Activated T-cell treated with anti-CD3 and anti-CD28 coated beads for 1 hour (primary cell): ENCODE measurements around the gene GAST.

ENCODE experiments used
- DNase-seq: peaks from one replicate; pipeline ENCODE4 v3.0.0-alpha.2; 2020; ENCODE audit warnings: low read depth

Gene GAST

GRCh38 chr17:41710472-41711090, 1.6 kb upstream of the GAST start:
- DNase-seq: no peak

DNA sequence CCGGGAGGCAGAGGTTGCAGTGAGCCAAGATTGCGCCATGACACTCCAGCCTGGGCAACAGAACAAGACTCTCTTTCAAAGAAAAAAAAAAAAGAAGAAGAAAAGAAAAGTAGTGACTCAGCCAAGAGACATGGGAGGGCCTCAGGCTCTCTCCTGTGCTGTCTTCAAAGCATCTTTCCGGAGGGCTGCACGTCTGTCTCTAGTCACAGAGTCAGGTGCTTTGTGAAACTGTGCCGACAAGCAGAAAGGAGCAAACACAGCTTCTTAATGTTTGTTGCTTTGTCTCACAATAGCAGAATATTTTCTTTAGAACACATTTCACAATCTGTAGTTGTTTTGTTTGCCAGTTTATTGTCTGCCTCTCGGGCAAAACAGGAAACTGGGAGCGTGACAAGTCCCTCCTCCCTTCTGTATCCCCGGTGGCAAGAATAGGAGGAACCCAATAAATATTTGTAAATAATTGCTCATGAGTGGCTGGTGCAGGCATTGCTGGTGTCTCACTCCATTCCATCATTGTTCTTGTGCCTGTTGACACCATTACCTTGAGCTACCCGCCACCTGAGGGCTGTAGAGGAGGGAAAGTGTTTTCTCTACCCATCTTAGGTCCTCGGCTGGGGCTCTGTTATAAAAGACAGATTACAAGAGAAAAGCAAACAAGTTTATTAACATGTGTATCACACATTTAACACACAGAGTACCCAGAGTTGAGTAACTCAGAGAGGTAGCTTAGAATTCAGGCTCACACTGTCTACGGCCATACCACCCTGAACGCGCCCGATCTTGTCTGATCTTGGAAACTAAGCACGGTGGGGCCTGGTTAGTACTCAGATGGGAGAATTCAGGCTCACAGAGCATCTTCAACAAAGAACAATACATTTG, 5.5 kb downstream of the GAST start:
- no peak for DNase-seq

GRCh38 chr17:41718287-41718645, 6.1 kb downstream of the GAST start:
- no peak for DNase-seq

DNA sequence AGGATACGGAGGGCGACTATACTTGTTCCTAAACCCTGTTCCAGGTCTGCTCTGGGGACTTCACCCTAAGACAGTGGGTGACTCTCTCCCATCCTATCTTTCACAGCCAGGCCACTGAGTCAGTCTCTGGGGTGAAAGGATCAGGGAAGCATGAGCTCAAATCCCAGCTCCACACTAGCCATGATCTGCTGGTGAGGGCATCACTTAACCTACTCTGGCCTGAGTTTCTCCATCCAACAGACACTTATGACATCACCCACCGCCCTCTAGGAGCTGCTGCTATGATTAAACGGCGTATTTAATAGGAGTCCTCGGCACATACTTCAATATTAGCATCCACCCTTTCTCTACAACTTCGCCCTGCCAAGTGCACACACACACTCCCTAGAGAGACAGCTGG, 10.1 kb downstream of the GAST start:
- DNase-seq: no peak

DNA sequence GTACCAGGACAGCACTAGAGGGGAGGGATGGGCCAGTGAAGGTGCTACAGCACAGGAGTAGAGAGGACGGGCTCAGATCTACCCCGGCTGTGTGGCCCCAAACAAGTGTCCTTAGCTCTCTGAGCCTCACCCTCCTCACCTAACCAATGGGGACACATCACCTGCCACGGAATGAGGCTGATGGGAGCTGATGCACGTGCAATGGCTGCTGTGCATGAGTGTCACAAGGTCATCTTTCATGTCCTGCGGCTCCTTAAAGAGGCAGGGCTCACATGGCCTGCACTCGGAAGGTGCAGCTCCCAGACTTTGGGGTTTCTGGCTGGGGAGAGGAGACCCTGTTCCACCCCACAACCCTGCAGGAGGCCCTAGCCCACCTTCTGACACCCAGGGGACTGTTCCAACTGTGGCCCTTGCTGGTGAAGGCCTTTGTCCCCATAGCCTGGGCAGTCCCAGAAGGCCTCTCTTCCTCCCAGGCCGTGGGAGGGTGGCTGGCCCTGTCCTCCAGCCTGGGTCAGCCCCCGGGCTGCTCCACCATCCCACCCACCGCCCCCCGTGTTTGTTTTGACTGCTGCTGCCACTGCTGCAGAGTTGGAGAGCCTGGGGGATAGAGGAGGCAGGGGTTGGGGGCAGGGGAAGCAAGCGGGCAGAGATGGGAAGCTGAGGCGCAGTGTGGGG, 11.8 kb downstream of the GAST start:
- DNase-seq: no peak

- DNase-seq: no peak
These were observed 12.4 kb downstream of the GAST start for GRCh38 chr17:41724476-41725050.

GRCh38 chr17:41725134-41725533, 13.0 kb downstream of the GAST start:
- DNase-seq: no peak

- DNase-seq: no peak
These were observed 15.9 kb downstream of the GAST start for GRCh38 chr17:41728056-41728455.

DNA sequence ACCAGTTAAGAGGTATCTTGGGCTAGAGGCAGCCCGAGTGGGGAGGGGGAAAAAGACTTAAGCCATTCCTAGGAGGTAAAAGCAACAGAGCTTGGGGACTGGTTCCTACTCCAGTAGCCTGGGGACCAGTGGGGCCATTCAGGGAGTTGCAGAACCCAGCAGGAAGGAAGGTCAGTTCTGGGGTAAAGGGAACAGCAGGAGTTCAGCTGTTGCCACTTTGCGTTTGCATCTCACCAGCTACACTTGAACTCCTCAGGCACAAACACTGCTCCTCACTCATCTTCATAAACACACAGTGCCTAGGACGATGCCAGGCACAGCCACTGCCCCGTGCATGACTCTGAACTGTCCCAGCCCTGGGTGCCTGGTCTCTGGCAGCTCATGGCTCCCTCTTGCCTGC, 18.3 kb downstream of the GAST start:
- no peak for DNase-seq

GRCh38 chr17:41731836-41732235, 19.7 kb downstream of the GAST start:
- no peak for DNase-seq

- DNase-seq: no peak
These were observed 21.4 kb downstream of the GAST start for GRCh38 chr17:41733348-41734138.

GRCh38 chr17:41734139-41734948, 22.2 kb downstream of the GAST start, which contains the start of gene HAP1:
TSS of gene HAP1 (minus strand) at chr17:41734643. CDS start at chr17:41734634, 9 bp downstream.
- DNase-seq: no peak

- no peak for DNase-seq
These were observed 22.8 kb downstream of the GAST start for GRCh38 chr17:41734949-41735313.

DNA sequence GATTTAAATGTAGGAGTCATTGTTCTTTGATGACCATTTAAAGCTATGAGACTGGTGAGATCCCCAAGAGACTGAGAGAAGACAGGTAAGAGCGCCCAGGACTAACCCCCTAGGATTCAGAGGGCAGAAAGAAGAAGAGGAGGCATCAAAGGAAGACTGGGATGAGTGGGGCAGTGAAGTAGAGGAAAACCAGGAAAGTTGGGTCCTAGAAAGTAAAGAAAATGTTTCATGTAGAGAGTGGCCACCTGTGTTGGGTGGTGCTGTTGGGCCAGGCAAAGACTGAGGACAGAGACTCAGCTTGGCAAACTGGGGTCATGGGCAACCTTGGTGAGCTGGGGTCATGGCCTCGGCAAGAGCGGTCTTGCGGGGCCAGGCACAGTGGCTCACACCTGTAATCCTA, 23.6 kb downstream of the GAST start:
- no peak for DNase-seq

DNA sequence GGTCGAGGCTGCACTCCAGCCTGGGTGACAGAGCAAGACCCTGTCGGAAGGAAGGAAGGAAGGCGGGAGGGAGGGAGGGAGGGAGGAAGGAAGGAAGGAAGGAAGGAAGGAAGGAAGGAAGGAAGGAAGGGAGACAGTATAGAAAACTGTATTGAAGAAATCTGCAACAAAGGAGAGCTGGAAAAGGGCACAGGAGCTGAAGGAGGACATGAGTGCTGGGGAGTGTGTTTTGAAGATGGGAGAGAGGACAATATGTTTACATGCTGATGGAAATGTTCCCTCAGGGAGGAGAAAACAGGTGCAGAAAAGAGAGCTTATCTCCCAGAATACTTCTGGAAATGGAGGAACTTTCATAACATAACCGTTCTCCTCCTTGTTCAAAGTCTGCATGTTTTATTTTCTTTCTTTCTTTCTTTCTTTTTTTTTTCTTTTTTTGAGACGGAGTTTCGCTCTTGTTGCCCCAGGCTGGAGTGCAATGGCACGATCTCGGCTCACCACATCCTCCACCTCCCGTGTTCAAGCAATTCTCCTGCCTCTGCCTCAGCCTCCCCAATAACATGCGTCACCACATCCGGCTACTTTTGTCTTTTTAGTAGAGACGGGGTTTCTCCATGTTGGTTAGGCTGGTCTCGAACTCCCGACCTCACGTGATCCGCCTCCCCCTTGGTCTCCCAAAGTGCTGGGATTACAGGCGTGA, 25.0 kb downstream of the GAST start:
- DNase-seq: no peak

- no peak for DNase-seq
These were observed 25.5 kb downstream of the GAST start for GRCh38 chr17:41737680-41738023.

DNA sequence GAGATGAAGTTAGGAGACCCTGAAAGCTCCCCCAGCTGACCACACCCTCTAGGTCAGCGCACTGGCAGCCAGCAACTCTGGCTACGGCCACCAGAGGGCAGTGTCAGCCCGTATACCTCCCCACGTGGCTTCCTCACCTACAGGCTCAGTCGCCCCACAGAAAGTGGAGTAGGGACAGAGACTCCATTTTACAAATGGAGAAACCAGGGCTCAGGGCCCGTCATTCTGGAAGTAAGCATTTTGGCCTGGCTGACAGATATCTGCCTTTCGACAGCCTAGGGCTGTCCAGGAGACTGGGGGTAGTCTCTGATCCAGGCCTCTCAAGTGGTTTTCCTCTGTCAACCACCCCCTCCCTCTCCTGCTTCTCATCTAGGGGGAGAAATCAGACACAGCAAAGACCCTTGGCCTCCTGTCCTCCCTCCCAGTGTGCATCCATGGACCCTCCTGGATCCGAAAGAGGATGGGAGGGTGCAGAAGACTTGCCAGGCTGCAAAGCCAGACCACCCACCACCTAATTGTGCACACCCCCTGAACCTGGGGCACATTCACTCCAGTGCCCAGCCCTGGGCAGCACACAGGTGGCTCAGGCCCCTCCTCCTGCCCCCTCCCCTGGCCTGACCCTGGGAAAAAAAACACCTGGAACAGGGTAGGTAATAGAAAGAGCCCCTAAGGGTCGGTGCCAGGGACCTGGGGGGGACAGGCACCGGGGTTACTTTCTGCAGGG, 26.1 kb downstream of the GAST start:
- DNase-seq: peak; percentile 62

- DNase-seq: no peak
These were observed 26.6 kb downstream of the GAST start for GRCh38 chr17:41738801-41739112.

GRCh38 chr17:41739661-41740352, 27.7 kb downstream of the GAST start:
- no peak for DNase-seq
